ENCODE results near the gene MTMR12.

- TF ChIP-seq RELA (CRISPR knock-in tag; IDR thresholded peaks at IDR 0.05) (no peak), POLR2AphosphoS5 (IDR thresholded peaks at IDR 0.05; ENCODE audit: low read depth, low read length) (no peak), POLR2A (IDR thresholded peaks at IDR 0.05; ENCODE audit: insufficient read depth in 1 of 2, low read depth in 2 of 2, low read length in 2 of 2) (no peak), DPF2 (CRISPR knock-in tag; IDR thresholded peaks at IDR 0.05; ENCODE audit: borderline replicate concordance, low read depth) (no peak)
Measured at GRCh38 chr5:32355686-32356085, 42.9 kb upstream of the MTMR12 start.

All from HepG2 (cell line).